ENCODE results near the gene AIFM2.

Gene AIFM2

GRCh38 chr10:70074165-70074564 lies 58.5 kb downstream of the AIFM2 start:
- H3K79me2 ChIP-seq (ENCODE audit: low read length): no peaks in the 10 kb centered on the region
- no peaks in the 10 kb centered on the region for H3F3A ChIP-seq (ENCODE audit: insufficient read depth, low read length)
- no peak overlapping the region for H3K9ac ChIP-seq (ENCODE audit: low read length)
- no peak overlapping the region for H3K27ac ChIP-seq (ENCODE audit: low read length)
- no peak overlapping the region for H2AFZ ChIP-seq (ENCODE audit: low read length)
- no peak overlapping the region for H3K4me2 ChIP-seq (ENCODE audit: low read depth, low read length)
- DNase-seq: no peak
- H3K4me1 ChIP-seq (ENCODE audit: low read length): no peaks in the 10 kb centered on the region
- no peak overlapping the region for H3K4me3 ChIP-seq (ENCODE audit: low read length)
- H3K9me3 ChIP-seq (replicated peaks; ENCODE audit: insufficient read depth, low read length): no peaks in the 10 kb centered on the region
- H3K36me3 ChIP-seq (replicated peaks; ENCODE audit: insufficient read depth, low read length): no peaks in the 10 kb centered on the region
- no peaks in the 10 kb centered on the region for H3K27me3 ChIP-seq (replicated peaks; ENCODE audit: insufficient read depth, low read length)
- H3K9me2 ChIP-seq (replicated peaks; ENCODE audit: insufficient read depth, low read length): no peaks in the 10 kb centered on the region
- no peaks in the 10 kb centered on the region for H4K20me1 ChIP-seq (ENCODE audit: insufficient read depth, low read length)
- TF ChIP-seq EZH2 (optimal IDR thresholded peaks at IDR 0.05; ENCODE audit: low read depth, low read length) (no peak), CTCF (IDR thresholded peaks at IDR 0.05; ENCODE audit: low read length) (no peak), EZH2phosphoT487 (IDR thresholded peaks at IDR 0.05; ENCODE audit: low read length) (no peak)

- H3F3A ChIP-seq (ENCODE audit: insufficient read depth, low read length): no peaks in the 10 kb centered on the region
- no peaks in the 10 kb centered on the region for H3K27me3 ChIP-seq (replicated peaks; ENCODE audit: insufficient read depth, low read length)
These were observed 61.8 kb downstream of the AIFM2 start for GRCh38 chr10:70070834-70071233.

GRCh38 chr10:70069346-70069745 lies 63.3 kb downstream of the AIFM2 start:
- H3K9me2 ChIP-seq (replicated peaks; ENCODE audit: insufficient read depth, low read length): no peaks in the 10 kb centered on the region
- no peak overlapping the region for H3K4me3 ChIP-seq (ENCODE audit: low read length)
- H3K27me3 ChIP-seq (replicated peaks; ENCODE audit: insufficient read depth, low read length): no peaks in the 10 kb centered on the region
- no peak for DNase-seq
- H3K4me2 ChIP-seq (ENCODE audit: low read depth, low read length): no peak overlapping the region
- H3K36me3 ChIP-seq (replicated peaks; ENCODE audit: insufficient read depth, low read length): no peaks in the 10 kb centered on the region
- no peaks in the 10 kb centered on the region for H4K20me1 ChIP-seq (ENCODE audit: insufficient read depth, low read length)
- no peaks in the 10 kb centered on the region for H3K9me3 ChIP-seq (replicated peaks; ENCODE audit: insufficient read depth, low read length)
- H3K9ac ChIP-seq (ENCODE audit: low read length): no peak overlapping the region
- TF ChIP-seq EZH2phosphoT487 (IDR thresholded peaks at IDR 0.05; ENCODE audit: low read length) (no peak), CTCF (IDR thresholded peaks at IDR 0.05; ENCODE audit: low read length) (no peak), EZH2 (optimal IDR thresholded peaks at IDR 0.05; ENCODE audit: low read depth, low read length) (no peak)
- no peak overlapping the region for H3K27ac ChIP-seq (ENCODE audit: low read length)
- H3F3A ChIP-seq (ENCODE audit: insufficient read depth, low read length): no peaks in the 10 kb centered on the region
- no peaks in the 10 kb centered on the region for H3K4me1 ChIP-seq (ENCODE audit: low read length)
- H2AFZ ChIP-seq (ENCODE audit: low read length): no peak overlapping the region
- H3K79me2 ChIP-seq (ENCODE audit: low read length): no peaks in the 10 kb centered on the region

More at GRCh38 chr10:70070834-70071233, 61.8 kb downstream of the AIFM2 start:
- TF ChIP-seq EZH2phosphoT487 (IDR thresholded peaks at IDR 0.05; ENCODE audit: low read length) (no peak), CTCF (IDR thresholded peaks at IDR 0.05; ENCODE audit: low read length) (no peak), EZH2 (optimal IDR thresholded peaks at IDR 0.05; ENCODE audit: low read depth, low read length) (no peak)
- Histone ChIP-seq H3K9me3 (replicated peaks; ENCODE audit: insufficient read depth, low read length) (no peaks in the 10 kb centered on the region), H4K20me1 (ENCODE audit: insufficient read depth, low read length) (no peaks in the 10 kb centered on the region), H3K4me3 (ENCODE audit: low read length) (no peak overlapping the region), H3K79me2 (ENCODE audit: low read length) (no peaks in the 10 kb centered on the region), H3K9ac (ENCODE audit: low read length) (no peak overlapping the region), H3K27ac (ENCODE audit: low read length) (no peak overlapping the region), H3K9me2 (replicated peaks; ENCODE audit: insufficient read depth, low read length) (no peaks in the 10 kb centered on the region), H3K4me1 (ENCODE audit: low read length) (no peaks in the 10 kb centered on the region), H2AFZ (ENCODE audit: low read length) (no peak overlapping the region), H3K36me3 (replicated peaks; ENCODE audit: insufficient read depth, low read length) (no peaks in the 10 kb centered on the region), H3K4me2 (ENCODE audit: low read depth, low read length) (no peak overlapping the region)
- no peak for DNase-seq
